Epithelial cell of proximal tubule (primary cell): ENCODE measurements around the gene CDKN2C. TPM values are rescaled to one million over a fixed set of nuclear protein-coding genes. Genes with fewer than 3 reads are reported as not detected.

Experiments
- DNase-seq: peaks from one replicate; pipeline ENCODE4 v3.0.0-alpha.2; 2011; ENCODE audit warnings: low read depth
- H3K4me3 ChIP-seq: 2 replicates; pipeline ENCODE4 v1.5.1; 2011; ENCODE audit warnings: low read depth, mild to moderate bottlenecking, low read length
- total RNA-seq: library from RNA; depleted of rRNA; stranded (reverse); fragments of >200 nt; gene quantifications from 2 replicates; pipeline ENCODE4 v1.2.3, GENCODE V29; 2015
- TF ChIP-seq, protein P1 (sequence below): conservative IDR thresholded peaks from 2 replicates; pipeline ENCODE4 v1.5.1; 2012; ENCODE audit warnings: low read depth, mild to moderate bottlenecking, low read length

CDKN2C gene
- total RNA-seq, 1 donor from 2014 or later, result 2.8 TPM

DNA sequence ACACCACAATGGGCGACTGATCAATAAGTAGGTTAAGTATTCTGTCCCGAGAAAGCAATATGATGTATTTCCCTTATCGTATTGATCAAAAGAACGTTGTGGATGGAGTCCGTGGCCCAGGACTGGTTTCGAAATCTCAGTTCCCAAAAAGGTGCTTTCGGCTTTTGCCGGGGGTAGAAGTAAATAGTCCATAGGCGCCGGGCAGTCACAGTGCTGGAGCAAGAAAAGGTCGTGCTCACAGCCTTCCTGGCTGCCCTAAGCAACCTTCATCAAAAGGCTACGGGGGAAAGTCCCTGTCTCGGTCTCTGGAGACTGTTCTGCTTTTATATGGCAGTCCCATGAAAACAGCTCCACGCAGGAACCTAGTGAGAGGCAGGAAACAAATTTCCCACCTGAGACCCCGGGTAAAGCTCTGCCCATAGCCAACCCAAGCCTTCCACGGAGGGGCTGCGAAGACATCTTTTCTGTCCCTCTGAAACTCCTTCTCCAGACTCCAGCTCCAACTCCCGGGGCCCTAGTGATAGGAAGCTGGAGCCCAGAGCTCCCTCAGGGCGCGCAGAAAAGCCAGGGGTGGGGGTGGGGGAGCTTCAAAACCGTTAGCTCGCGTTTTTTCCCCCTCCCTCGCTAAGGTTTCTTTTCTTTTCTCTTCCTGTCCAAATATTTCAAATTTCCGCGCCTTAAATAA, 7.0 kb downstream of the CDKN2C start:
- no peak for DNase-seq
- H3K4me3 ChIP-seq, result peak overlapping the region; percentile 72
- TF ChIP-seq, protein P1, sequence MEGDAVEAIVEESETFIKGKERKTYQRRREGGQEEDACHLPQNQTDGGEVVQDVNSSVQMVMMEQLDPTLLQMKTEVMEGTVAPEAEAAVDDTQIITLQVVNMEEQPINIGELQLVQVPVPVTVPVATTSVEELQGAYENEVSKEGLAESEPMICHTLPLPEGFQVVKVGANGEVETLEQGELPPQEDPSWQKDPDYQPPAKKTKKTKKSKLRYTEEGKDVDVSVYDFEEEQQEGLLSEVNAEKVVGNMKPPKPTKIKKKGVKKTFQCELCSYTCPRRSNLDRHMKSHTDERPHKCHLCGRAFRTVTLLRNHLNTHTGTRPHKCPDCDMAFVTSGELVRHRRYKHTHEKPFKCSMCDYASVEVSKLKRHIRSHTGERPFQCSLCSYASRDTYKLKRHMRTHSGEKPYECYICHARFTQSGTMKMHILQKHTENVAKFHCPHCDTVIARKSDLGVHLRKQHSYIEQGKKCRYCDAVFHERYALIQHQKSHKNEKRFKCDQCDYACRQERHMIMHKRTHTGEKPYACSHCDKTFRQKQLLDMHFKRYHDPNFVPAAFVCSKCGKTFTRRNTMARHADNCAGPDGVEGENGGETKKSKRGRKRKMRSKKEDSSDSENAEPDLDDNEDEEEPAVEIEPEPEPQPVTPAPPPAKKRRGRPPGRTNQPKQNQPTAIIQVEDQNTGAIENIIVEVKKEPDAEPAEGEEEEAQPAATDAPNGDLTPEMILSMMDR, result no peak

DNA sequence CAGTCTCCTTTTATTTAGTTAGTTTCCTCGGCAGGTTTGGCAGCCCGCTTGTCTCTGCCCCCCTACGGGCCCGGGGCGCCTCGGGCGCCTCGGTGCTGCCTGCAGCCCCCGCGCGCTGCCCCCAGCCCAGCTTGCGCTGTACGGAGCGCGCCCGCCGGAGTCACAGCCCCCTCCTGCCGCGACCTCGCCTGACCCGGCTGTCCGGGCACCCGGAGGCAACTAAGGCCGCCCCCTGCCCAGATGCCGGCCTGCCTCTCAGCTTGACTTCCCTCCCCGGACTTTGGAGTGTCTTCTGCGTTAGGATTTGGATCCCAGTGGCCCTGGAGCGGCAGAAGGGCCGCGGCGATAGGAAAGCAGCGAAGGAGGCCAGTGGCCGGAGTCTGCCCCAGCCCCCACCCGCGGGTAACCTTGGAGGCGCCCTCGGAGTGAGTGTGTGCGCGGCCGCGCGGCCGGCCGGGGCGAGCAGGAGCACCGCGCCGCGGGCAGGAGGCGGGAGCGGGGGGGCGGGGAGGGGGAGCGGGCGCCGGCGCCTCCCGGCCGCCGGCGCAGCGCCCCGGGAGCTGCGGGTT, 7.6 kb downstream of the CDKN2C start:
- TF ChIP-seq, protein P1, result no peak
- no peak for DNase-seq
- H3K4me3 ChIP-seq, result peak overlapping the region; percentile 72

DNA sequence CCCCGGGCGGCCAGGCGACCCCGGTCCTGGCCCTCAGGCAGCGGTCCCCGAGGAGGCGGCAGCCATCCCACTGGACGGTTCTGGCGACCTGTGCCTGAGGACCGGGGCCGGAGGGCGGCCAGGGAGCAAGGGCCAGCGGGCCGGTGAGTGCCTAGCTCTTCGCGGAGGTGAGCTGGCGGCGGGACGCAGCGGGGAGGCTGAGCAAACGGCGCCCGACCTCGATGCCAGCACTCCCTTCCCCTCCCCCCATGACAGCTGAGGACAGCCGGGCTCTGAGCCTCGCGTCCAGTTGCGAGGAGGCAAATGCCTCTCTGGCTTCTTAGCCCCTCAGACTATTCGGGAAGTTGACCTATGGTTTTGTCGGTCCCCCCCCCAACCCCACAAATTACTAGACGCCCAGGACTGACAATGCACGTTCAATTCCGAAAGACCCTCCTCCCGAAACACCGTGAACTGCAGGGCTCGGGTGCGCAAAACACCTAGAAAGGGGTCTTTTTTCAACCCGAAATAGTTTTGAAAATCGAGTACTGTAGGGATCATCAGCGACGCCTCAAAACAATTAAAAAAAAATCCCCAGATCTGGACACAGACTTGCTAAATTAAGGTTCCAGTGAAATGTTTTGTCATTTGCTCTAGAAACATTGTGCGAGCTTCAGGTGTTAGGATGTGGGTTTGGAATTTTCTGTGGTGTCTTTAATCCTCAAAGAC, 8.3 kb downstream of the CDKN2C start:
- no peak for DNase-seq
- H3K4me3 ChIP-seq, result peak overlapping the region; percentile 72

DNA sequence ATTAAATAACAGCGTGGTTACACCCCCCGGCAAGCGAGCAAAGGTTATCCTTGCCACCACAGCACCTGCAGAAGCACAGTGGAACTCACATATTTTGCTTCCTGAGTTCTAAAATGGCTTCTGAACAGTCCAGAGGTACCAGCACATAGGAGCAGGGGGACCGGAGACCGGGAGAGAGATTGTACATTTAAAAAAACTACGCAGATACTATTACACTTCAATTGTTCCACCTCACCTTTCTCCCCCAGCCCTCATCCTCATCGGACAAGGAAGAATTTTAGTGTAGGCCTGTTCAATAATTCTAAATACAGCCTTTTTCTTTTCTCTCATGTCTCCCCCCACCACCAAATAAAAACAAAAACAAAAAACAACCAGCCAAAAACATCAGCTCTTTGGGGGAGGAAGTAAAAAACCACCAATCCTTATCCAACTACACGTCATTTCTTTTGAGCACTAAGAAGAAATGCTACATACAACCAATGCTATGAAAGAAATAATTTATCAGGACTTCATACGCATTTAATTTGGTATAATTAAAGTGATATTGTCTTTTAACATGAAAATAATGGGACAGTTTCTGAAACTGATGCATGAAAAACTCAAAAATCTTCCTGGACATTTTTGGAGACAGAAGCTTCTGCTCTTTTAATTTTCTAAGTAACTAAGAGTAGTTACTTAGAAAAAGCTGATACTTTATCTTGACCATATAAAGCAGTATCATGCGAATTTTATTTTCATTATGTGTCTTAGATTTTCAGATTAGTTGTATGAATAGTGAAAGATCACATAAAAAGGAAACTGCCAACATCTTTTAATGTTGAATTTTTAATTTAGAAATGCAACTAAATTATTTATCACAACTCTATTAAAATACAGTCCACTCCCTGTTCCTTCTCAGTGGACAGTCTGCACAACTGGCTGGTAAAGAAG, 9.1 kb downstream of the CDKN2C start:
- no peak for DNase-seq
- TF ChIP-seq, protein P1, result no peak
- peak overlapping the region; percentile 72 for H3K4me3 ChIP-seq

More for the DNA sequence above, 8.3 kb downstream of the CDKN2C start:
- TF ChIP-seq, protein P1, result no peak

DNA sequence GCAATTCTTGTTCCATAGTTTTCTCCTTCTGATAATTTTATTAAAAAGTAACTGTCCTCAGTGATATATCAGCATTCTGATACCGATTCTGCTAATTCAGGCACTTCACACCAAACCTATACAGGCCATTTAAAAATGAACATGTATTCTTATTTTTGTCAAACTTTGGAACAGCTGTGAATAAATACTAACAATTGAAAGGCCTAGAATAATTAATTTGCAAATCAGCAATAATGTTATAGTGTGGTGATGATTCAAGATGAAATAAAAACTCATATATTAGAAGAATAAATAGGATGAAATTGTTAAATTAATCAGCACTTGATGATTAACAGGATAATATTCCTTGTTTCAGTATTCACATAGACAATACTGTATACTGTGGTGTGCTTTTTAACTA, 9.9 kb downstream of the CDKN2C start:
- DNase-seq, result no peak
- TF ChIP-seq, protein P1, result no peak
- peak overlapping the region; percentile 72 for H3K4me3 ChIP-seq

DNA sequence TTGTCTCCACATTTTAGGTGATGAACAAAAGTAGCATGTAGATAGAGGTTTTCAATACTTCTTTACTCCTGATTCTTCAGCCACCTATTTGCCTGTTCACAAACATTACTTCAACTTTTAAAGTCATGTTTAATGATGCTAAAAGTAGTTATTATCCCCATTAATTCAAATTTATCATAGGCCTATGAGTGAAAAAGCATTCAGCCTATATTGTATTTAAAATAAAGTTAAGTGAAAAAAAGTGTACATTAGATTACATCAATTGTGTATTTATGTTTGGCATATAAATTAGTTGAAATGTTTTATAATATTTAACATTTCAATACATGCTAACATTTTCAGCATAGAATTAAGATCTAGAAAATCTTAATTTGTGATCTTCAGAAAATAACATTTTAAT, 10.5 kb downstream of the CDKN2C start:
- TF ChIP-seq, protein P1, result no peak
- H3K4me3 ChIP-seq, result no peak overlapping the region
- no peak for DNase-seq
